Sigmoid colon (tissue), 3 donors: Measurements from ENCODE around the gene OR13A1.

ENCODE experiments used
- CTCF ChIP-seq, 4 experiments: fragments of 450-650 bp in 3 of 4; fragments of 200-600 bp in 1 of 4; IDR thresholded peaks; one replicate each; pipeline ENCODE4 v1.5.1; 2016 to 2019; ENCODE audit warnings: antibody characterized with exemption in 4 of 4, mild to moderate bottlenecking in 3 of 4, moderate library complexity in 2 of 4
- POLR2A ChIP-seq, 2 donors: fragments of 450-650 bp; IDR thresholded peaks; one replicate each; pipeline ENCODE4 v1.6.1; 2016; ENCODE audit warnings: antibody characterized with exemption in 2 of 2, mild to moderate bottlenecking in 2 of 2, moderate library complexity in 2 of 2

GRCh38 chr10:45313264-45313873, 2.0 kb downstream of the OR13A1 start:
- TF ChIP-seq CTCF (IDR thresholded peaks at IDR 0.05) (no peak), POLR2A (IDR thresholded peaks at IDR 0.05) (no peak)
